Stimulated activated CD4-positive, alpha-beta T cell treated with anti-CD3 and anti-CD28 coated beads, TNF-alpha, amount 100 ng/mL, for 48 hours (primary cell): ENCODE data around the gene TAF6.

Experiments used
- DNase-seq, 3 donors: peaks; one replicate each; pipeline ENCODE4 v3.0.0-alpha.2; 2020; ENCODE audit warnings: low read depth in 3 of 3

The TAF6 gene

GRCh38 chr7:100072462-100072861 is 46.7 kb downstream of the TAF6 start:
- DNase-seq, result no peak

DNA sequence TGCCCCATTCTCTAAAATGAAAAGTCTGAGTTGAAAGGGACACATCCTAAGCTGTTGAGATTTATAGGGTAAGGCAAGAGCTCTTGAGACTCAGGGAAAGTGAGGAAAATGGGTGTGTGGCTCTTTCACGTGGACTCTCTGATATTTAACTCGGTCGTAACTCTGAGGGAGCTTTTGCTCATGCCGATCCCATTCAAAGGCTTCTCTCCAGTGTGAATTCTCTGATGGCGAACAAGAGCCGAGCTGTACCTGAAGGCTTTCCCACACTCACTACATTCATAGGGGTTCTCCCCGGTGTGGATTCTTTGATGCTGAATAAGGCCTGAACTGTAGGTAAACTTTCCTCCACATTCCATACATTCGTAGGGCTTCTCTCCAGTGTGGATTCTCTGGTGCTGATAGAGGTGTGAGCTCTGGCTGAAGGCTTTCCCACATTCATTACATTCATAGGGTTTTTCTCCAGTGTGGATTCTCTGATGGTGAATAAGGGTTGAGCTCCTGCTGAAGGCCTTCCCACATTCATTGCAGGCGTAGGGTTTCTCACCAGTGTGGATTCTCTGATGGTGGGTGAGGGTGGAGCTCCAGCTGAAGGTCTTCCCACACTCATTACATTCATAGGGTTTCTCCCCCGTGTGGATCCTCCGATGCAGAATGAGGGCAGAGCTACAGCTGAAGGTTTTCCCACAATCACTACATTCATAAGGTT is 48.0 kb downstream of the TAF6 start:
- no peak for DNase-seq

GRCh38 chr7:100069991-100070390 is 49.2 kb downstream of the TAF6 start:
- DNase-seq, result no peak

DNA sequence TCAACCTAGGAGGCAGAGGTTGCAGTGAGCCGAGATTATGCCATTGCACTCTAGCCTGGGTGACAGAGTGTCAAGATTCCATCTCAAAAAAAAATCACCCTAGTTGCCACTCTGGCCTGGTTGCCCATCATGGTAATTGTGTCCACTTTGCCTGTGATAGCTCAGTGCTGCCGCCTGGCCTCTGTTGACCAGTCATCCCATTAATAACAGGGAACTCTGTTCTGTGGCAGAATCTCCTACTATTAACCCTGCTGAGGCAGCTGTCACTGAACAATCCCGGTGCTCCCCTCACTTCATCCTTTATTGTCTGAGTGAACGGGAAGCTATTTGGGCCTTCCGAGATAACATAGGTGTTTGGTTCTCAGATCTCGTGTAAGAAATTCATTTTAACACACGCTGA is 52.2 kb downstream of the TAF6 start:
- DNase-seq, result no peak

DNA sequence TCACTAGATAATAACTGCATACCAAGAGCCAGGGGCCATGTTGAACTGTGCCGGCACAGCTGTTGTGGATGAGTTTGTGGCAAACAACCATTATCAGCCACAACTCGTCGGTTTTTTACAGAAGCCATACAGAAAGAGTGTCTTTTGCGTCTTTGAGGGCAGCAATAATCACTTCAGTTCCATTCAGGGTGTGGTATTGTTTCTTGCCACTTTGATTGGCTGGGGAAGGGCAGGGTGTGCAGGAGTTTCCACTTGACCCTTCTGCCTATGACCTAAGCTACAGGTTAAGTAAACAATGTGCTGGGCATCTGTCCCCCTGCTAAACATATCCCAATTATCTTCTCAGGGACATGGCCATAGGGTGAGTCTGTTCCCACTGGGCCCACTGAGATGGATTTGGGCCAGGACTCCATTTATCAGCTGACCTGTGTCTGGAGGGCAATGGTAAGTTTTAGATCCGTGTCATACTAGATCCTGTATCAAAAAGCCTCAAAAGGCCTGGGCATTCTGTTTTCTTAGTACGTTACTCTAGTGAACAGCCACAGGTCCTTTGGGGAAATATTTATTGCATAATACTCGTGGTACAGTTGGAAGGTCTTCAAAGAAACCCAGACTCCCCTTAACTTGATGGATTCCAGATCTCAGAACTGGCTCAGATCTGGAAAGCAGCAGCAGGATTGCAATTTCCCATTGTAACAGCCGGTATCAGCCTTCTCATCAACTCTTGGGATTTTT is 53.5 kb downstream of the TAF6 start:
- no peak for DNase-seq

DNA sequence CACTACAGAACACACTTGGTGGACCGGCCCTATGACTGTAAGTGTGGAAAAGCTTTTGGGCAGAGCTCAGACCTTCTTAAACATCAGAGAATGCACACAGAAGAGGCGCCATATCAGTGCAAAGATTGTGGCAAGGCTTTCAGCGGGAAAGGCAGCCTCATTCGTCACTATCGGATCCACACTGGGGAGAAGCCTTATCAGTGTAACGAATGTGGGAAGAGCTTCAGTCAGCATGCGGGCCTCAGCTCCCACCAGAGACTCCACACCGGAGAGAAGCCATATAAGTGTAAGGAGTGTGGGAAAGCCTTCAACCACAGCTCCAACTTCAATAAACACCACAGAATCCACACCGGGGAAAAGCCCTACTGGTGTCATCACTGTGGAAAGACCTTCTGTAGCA is 55.0 kb downstream of the TAF6 start:
- no peak for DNase-seq

GRCh38 chr7:100063376-100063775 is 55.8 kb downstream of the TAF6 start:
- DNase-seq, result no peak

- DNase-seq, result no peak
Observed at GRCh38 chr7:100061518-100062193, 57.5 kb downstream of the TAF6 start.

DNA sequence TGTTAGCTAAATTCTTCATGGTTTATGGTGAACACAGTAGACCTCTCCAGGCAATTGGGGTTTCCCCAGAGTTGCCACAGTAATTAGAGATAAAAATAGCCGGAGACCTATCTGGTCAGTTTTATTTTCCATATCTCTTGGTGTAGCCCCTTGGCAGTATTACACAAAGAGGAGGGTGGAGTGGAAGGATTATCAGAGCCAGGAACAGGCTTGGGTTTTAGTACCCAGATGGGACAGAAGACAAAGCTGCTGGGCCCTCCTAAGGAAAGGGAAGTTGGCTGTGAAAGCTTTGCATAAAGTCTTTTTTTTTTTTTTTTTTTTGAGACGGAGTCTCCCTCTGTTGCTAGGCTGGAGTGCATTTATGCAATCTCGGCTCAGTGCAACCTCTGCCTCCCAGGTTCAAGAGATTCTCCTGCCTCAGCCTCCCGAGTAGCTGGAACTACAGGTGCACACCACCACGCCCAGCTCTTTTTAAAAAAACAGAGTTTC is 59.9 kb downstream of the TAF6 start:
- DNase-seq, result no peak
